ENCODE results near the gene NCAN.

- TF ChIP-seq CTCF (IDR thresholded peaks at IDR 0.05; ENCODE audit: insufficient read depth, low read length) (no peak), REST (IDR thresholded peaks at IDR 0.05; ENCODE audit: insufficient replicate concordance, low read depth) (no peak)
These were observed 59.2 kb downstream of the NCAN start for GRCh38 chr19:19270749-19271571.

All from HL-60 (cell line).